Measurements from ENCODE around the gene TRDN. TPM values are rescaled to one million over a fixed set of nuclear protein-coding genes. Genes with fewer than 3 reads are reported as not detected.
"Not testable (repeated sequence)": the region's sequence is repeated elsewhere in the genome, so short reads cannot be mapped to it uniquely, and the experiment has no call there.

TRDN gene
- total RNA-seq, 2 donors from 2014 or later: not detected

DNA sequence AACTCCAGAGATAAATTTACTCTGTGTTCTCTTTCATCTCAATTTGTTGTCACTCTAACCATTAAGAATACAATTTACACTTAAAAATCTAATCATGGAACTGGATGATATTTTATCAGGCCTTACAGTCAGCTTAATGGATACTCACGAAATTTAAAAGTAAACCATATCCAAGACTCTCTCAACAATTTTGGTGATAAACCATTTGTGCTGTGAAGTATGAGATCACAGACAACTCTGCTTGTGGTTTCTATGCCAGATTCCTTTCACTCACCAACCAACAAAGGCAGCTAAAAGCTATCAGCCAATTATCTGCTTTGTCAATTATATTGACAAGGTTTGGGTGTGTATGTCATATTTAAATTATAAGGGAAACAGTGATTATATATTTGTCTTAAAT lies 155.8 kb downstream of the TRDN start:
- no peak for DNase-seq (ENCODE audit: low spot score)
- no peaks in the 10 kb centered on the region for H3K9me3 Mint-ChIP-seq
- H3K4me1 Mint-ChIP-seq (ENCODE audit: low read depth in 2 of 2): no peaks in the 10 kb centered on the region
- H3K4me3 Mint-ChIP-seq: no peak overlapping the region
- H3K27ac Mint-ChIP-seq: no peak overlapping the region
- H3K27me3 Mint-ChIP-seq: no peaks in the 10 kb centered on the region
- no peaks in the 10 kb centered on the region for H3K36me3 Mint-ChIP-seq
- ATAC-seq: no peak

- H3K9me3 Mint-ChIP-seq: peaks cover 14% of the 10 kb centered on the region
- not testable (repeated sequence) for H3K36me3 Mint-ChIP-seq; H3K27ac Mint-ChIP-seq; H3K4me1 Mint-ChIP-seq (ENCODE audit: low read depth in 2 of 2); H3K27me3 Mint-ChIP-seq; H3K4me3 Mint-ChIP-seq; ATAC-seq
- peak; percentile 49 for DNase-seq (ENCODE audit: low spot score)
Measured at GRCh38 chr6:123472025-123472702, 164.6 kb downstream of the TRDN start.

GRCh38 chr6:123467392-123467791 lies 169.4 kb downstream of the TRDN start:
- H3K4me3 Mint-ChIP-seq: no peak overlapping the region
- DNase-seq (ENCODE audit: low spot score) (no peak), ATAC-seq (no peak)
- no peaks in the 10 kb centered on the region for H3K27me3 Mint-ChIP-seq
- H3K36me3 Mint-ChIP-seq: no peaks in the 10 kb centered on the region
- H3K9me3 Mint-ChIP-seq: peaks cover 17% of the 10 kb centered on the region
- H3K27ac Mint-ChIP-seq: no peak overlapping the region
- no peaks in the 10 kb centered on the region for H3K4me1 Mint-ChIP-seq (ENCODE audit: low read depth in 2 of 2)

GRCh38 chr6:123462152-123462551 lies 174.6 kb downstream of the TRDN start:
- DNase-seq (ENCODE audit: low spot score) (no peak), ATAC-seq (no peak)
- Mint-ChIP-seq H3K36me3 (no peaks in the 10 kb centered on the region), H3K9me3 (peaks cover 6% of the 10 kb centered on the region), H3K4me1 (ENCODE audit: low read depth in 2 of 2) (no peaks in the 10 kb centered on the region), H3K27me3 (no peaks in the 10 kb centered on the region), H3K27ac (no peak overlapping the region), H3K4me3 (no peak overlapping the region)

- no peaks in the 10 kb centered on the region for H3K27me3 Mint-ChIP-seq
- peaks cover 4% of the 10 kb centered on the region for H3K9me3 Mint-ChIP-seq
- ATAC-seq (no peak), DNase-seq (ENCODE audit: low spot score) (no peak)
- no peak overlapping the region for H3K4me3 Mint-ChIP-seq
- H3K27ac Mint-ChIP-seq: no peak overlapping the region
- no peaks in the 10 kb centered on the region for H3K4me1 Mint-ChIP-seq (ENCODE audit: low read depth in 2 of 2)
- H3K36me3 Mint-ChIP-seq: no peaks in the 10 kb centered on the region
Measured at GRCh38 chr6:123458218-123458617, 178.5 kb downstream of the TRDN start.

GRCh38 chr6:123456836-123457235 lies 179.9 kb downstream of the TRDN start:
- H3K4me3 Mint-ChIP-seq: no peak overlapping the region
- H3K36me3 Mint-ChIP-seq: no peaks in the 10 kb centered on the region
- H3K9me3 Mint-ChIP-seq: peaks cover 11% of the 10 kb centered on the region
- no peaks in the 10 kb centered on the region for H3K4me1 Mint-ChIP-seq (ENCODE audit: low read depth in 2 of 2)
- no peaks in the 10 kb centered on the region for H3K27me3 Mint-ChIP-seq
- no peak overlapping the region for H3K27ac Mint-ChIP-seq
- DNase-seq (ENCODE audit: low spot score) (no peak), ATAC-seq (no peak)

DNA sequence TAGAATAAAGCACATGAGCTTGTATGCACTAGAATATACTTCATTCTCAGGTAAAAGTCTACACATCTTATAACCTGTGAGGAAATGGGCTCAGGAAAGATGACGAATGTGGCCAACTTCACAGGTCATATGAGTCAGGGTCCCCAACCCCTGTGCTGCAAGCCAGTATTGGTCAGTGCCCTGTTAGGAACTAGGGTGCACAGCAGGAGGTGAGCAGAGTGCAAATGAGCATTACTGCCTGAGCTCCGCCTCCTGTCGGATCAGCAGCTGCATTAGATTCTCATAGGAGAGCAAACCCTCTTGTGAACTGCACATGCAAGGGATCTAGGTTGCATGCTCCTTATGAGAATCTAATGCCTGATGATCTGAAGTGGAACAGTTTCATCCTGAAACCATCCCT lies 182.3 kb downstream of the TRDN start:
- no peak overlapping the region for H3K4me3 Mint-ChIP-seq
- H3K4me1 Mint-ChIP-seq (ENCODE audit: low read depth in 2 of 2): no peaks in the 10 kb centered on the region
- H3K27me3 Mint-ChIP-seq: no peaks in the 10 kb centered on the region
- DNase-seq (ENCODE audit: low spot score) (no peak), ATAC-seq (no peak)
- peaks cover 20% of the 10 kb centered on the region for H3K9me3 Mint-ChIP-seq
- no peak overlapping the region for H3K27ac Mint-ChIP-seq
- peaks cover 4% of the 10 kb centered on the region for H3K36me3 Mint-ChIP-seq

GRCh38 chr6:123453071-123453470 lies 183.7 kb downstream of the TRDN start:
- H3K27ac Mint-ChIP-seq; H3K4me3 Mint-ChIP-seq; ATAC-seq; DNase-seq (ENCODE audit: low spot score); H3K36me3 Mint-ChIP-seq; H3K4me1 Mint-ChIP-seq (ENCODE audit: low read depth in 2 of 2); H3K27me3 Mint-ChIP-seq: not testable (repeated sequence)
- peaks cover 28% of the 10 kb centered on the region for H3K9me3 Mint-ChIP-seq

DNA sequence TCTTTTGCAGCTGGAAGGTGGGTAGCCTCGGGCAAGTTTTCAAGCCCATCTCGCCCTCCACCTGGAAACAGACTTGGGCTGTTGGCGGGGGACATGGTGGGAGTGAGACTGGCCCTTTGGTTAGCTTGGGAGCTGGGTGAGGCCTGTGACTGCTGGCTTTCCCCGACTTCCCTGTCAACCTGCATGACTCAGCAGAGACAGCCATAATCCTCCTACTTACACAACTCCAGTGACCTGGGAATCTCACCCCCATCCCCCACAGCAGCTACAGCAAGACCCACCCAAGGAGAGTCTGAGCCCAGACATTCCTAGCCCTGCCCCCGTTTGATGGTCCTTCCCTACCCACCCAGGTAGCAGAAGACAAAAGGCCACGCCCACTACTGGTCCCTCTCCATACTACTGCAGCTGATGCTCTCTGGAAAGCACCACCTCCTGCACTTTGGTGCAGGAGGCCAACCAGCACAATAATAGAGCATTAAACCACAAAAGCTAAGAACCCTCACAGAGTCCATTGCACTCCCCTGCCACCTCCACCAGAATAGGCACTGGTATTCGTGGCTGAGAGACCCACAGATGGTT lies 188.4 kb downstream of the TRDN start:
- no peak for ATAC-seq
- Mint-ChIP-seq H3K27me3 (no peaks in the 10 kb centered on the region), H3K4me1 (ENCODE audit: low read depth in 2 of 2) (no peaks in the 10 kb centered on the region), H3K9me3 (peaks cover 28% of the 10 kb centered on the region), H3K36me3 (peaks cover 8% of the 10 kb centered on the region), H3K4me3 (no peak overlapping the region), H3K27ac (no peak overlapping the region)
- no peak for DNase-seq (ENCODE audit: low spot score)

GRCh38 chr6:123447315-123447937 lies 189.3 kb downstream of the TRDN start:
- no peak overlapping the region for H3K4me3 Mint-ChIP-seq
- peaks cover 27% of the 10 kb centered on the region for H3K9me3 Mint-ChIP-seq
- ATAC-seq (no peak), DNase-seq (ENCODE audit: low spot score) (no peak)
- H3K4me1 Mint-ChIP-seq (ENCODE audit: low read depth in 2 of 2): no peaks in the 10 kb centered on the region
- no peaks in the 10 kb centered on the region for H3K27me3 Mint-ChIP-seq
- H3K36me3 Mint-ChIP-seq: peaks cover 8% of the 10 kb centered on the region
- no peak overlapping the region for H3K27ac Mint-ChIP-seq

DNA sequence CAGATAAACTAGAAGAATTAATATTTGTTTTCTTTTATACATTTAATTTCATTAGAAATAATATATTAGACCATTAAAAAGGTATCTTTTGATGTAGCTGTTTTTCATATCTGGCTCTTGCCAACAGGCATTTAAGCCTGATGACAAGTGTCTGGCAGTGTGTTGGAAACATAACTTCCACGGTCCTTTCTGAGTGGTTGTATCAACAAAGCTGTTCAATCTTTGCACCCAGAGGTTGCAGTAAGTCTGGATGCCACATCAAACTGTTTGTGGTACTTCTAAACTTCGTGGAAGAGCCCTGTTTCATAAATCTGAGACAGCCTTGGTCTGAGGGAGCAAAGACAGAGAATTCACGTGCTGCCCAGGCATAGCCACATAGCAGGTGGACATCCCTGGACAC lies 197.4 kb downstream of the TRDN start:
- Mint-ChIP-seq H3K36me3 (no peaks in the 10 kb centered on the region), H3K4me3 (no peak overlapping the region), H3K27ac (no peak overlapping the region), H3K9me3 (peaks cover 5% of the 10 kb centered on the region), H3K4me1 (ENCODE audit: low read depth in 2 of 2) (no peaks in the 10 kb centered on the region), H3K27me3 (no peaks in the 10 kb centered on the region)
- ATAC-seq: no peak
- no peak for DNase-seq (ENCODE audit: low spot score)

DNA sequence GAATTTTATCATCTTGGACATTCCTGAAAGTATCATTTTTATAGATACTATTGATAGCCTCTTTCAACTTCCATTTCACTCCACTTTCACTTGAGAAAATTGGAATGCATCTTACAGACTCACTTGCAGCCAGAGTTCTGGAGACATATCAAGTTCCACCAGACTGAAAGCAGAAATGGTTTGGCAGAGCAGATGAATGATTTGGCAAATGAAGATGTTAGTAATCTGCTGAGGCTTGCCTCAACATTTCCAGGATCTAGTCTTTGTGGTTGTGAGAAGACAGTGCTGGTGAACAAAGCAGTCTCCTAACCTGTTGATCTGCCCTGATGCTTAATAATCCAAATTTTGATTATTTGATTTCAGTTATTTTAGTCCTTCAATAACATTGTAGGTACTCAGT lies 202.6 kb downstream of the TRDN start:
- ATAC-seq: no peak
- H3K27ac Mint-ChIP-seq: no peak overlapping the region
- no peak overlapping the region for H3K4me3 Mint-ChIP-seq
- no peaks in the 10 kb centered on the region for H3K36me3 Mint-ChIP-seq
- peaks cover 9% of the 10 kb centered on the region for H3K9me3 Mint-ChIP-seq
- no peaks in the 10 kb centered on the region for H3K4me1 Mint-ChIP-seq (ENCODE audit: low read depth in 2 of 2)
- no peak for DNase-seq (ENCODE audit: low spot score)
- H3K27me3 Mint-ChIP-seq: no peaks in the 10 kb centered on the region

DNA sequence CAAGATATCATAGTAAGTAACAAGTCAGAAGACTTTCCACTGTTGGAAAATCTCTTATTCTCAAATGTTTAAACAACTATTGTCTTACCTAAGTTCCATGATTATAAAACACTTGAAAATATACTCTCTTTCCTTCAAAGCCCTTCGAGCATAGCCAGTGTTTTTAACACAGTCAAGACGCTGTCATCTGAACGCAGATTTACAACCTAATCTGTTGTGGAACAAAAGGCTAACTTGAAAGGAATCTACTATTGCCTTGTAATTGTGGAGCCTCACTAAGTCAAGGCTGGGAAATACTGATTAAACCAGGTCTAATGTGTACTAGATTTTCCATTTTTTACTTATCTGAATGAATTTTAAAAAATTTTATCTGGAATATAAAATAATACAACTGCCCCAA lies 205.8 kb downstream of the TRDN start:
- H3K4me3 Mint-ChIP-seq: no peak overlapping the region
- H3K36me3 Mint-ChIP-seq: no peaks in the 10 kb centered on the region
- H3K27me3 Mint-ChIP-seq: no peaks in the 10 kb centered on the region
- no peaks in the 10 kb centered on the region for H3K4me1 Mint-ChIP-seq (ENCODE audit: low read depth in 2 of 2)
- H3K27ac Mint-ChIP-seq: no peak overlapping the region
- ATAC-seq (no peak), DNase-seq (ENCODE audit: low spot score) (no peak)
- peaks cover 6% of the 10 kb centered on the region for H3K9me3 Mint-ChIP-seq

DNA sequence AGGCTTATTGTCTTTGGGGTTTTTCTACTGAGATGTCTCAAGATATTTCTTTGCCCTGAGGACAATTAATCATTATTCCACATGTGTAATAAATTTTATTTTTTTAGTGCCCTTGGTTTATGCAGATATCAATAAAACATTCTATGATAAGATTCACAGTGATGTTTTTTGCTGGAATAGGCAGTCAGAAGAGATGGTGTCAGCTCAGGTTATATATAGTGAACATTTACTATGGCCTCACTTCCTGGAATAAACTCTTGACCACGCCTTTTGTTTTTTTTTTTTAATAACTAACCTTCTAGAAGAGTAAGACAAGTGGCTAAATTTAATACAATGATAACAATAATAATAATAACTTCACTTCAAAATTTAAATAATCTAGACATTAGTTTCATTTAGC lies 209.7 kb downstream of the TRDN start:
- Mint-ChIP-seq H3K4me1 (ENCODE audit: low read depth in 2 of 2) (no peaks in the 10 kb centered on the region), H3K4me3 (no peak overlapping the region), H3K9me3 (no peaks in the 10 kb centered on the region), H3K27me3 (no peaks in the 10 kb centered on the region), H3K36me3 (no peaks in the 10 kb centered on the region), H3K27ac (no peak overlapping the region)
- DNase-seq (ENCODE audit: low spot score) (no peak), ATAC-seq (no peak)

Data from natural killer cell treated with Interleukin-12 subunit alpha and Interleukin-12 subunit beta and Interleukin-15 and Interleukin-18, amount 100 ng/mL, for 72 hours (primary cell).